ENCODE measurements around the gene GAL3ST3.

DNA sequence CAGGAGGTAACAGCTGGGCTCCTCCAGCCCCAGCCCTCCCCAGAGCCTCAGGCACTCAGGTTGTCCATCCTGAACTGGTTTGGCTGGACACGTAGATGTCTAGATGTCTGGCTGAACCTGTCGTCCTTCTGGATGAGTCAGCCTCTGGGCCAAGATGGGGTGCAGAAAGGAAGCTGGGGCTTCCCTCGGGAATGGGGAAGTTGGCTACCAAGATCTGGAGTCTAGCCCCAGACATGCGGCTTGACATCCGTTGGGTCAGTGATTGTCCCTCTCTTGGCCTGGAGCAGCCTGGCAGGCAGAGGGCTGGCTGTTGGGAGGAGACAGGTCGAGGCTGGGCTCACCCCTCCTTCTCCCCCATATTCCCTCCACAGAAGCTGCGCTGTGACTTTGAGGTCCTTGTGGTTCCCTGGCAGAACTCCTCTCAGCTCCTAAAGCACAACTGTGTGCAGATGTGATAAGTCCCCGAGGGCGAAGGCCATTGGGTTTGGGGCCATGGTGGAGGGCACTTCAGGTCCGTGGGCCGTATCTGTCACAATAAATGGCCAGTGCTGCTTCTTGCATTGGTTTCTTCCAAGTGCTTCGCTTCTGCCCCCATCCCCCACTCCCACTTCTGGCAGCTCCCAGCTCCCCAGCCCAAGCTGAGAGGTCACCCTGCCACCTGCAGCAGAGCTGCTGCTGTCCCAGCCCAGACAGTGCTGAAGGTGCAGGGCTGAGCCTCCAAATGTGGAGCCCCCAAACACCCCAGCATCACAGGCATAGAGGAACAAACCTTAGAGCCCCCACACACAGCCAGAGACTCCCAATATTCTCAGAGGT is 35.8 kb downstream of the GAL3ST3 start:
- TF ChIP-seq, protein P1, sequence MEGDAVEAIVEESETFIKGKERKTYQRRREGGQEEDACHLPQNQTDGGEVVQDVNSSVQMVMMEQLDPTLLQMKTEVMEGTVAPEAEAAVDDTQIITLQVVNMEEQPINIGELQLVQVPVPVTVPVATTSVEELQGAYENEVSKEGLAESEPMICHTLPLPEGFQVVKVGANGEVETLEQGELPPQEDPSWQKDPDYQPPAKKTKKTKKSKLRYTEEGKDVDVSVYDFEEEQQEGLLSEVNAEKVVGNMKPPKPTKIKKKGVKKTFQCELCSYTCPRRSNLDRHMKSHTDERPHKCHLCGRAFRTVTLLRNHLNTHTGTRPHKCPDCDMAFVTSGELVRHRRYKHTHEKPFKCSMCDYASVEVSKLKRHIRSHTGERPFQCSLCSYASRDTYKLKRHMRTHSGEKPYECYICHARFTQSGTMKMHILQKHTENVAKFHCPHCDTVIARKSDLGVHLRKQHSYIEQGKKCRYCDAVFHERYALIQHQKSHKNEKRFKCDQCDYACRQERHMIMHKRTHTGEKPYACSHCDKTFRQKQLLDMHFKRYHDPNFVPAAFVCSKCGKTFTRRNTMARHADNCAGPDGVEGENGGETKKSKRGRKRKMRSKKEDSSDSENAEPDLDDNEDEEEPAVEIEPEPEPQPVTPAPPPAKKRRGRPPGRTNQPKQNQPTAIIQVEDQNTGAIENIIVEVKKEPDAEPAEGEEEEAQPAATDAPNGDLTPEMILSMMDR (IDR thresholded peaks at IDR 0.05): no peak
- no peak for TF ChIP-seq POLR2A (IDR thresholded peaks at IDR 0.05)

All from uterus (tissue), 2 donors.